HUES48 (cell line): ENCODE measurements around the gene CCHCR1.

Experiments used
- H3K27ac ChIP-seq: one replicate; pipeline ENCODE4 v1.7.0; 2013; ENCODE audit warnings: low read depth, low read length, inconsistent platforms
- H3K27me3 ChIP-seq: 2 replicates; pipeline ENCODE4 v1.6.1; 2013; ENCODE audit warnings: mild to moderate bottlenecking, low read length; ENCODE audit not compliant: control insufficient read depth, insufficient read depth
- H3K36me3 ChIP-seq: 2 replicates; pipeline ENCODE4 v1.6.1; 2013; ENCODE audit warnings: low read length; ENCODE audit not compliant: control insufficient read depth, insufficient read depth
- H3K4me1 ChIP-seq: 2 replicates; pipeline ENCODE4 v1.6.1; 2013; ENCODE audit warnings: mild to moderate bottlenecking, low read length; ENCODE audit not compliant: control insufficient read depth, insufficient read depth
- H3K4me3 ChIP-seq: 2 replicates; pipeline ENCODE4 v1.5.1; 2013; ENCODE audit warnings: mild to moderate bottlenecking, low read depth, low read length
- H3K9ac ChIP-seq: 2 replicates; pipeline ENCODE4 v1.6.1; 2013; ENCODE audit warnings: mild to moderate bottlenecking, low read depth, low read length, moderate library complexity
- H3K9me3 ChIP-seq: 2 replicates; pipeline ENCODE4 v1.6.1; 2013; ENCODE audit warnings: low read length; ENCODE audit not compliant: control insufficient read depth, insufficient read depth

CCHCR1 gene

DNA sequence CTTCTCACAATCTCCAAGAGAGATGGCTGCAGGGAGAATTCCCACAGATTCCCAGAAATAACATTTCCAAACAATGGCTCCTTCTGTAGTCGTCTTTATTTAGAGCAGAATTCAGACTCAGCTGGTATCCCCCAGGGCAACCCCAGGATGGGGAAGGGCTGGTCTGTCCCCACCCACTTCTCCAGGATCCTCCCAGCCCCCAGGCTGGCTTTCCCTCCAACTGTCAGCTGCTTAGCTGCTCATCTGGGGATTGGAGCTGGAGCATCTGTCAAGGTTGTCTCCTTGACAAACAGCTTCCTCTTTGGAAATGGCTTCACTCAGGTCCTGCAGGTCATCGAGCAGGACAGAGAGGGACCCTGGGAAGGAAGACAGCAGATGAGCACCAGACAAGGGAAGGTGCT lies 15.2 kb downstream of the CCHCR1 start:
- Histone ChIP-seq H3K9me3 (no peaks in the 10 kb centered on the region), H3K27ac (peak overlapping the region; percentile 26), H3K36me3 (peaks cover 48% of the 10 kb centered on the region), H3K27me3 (no peaks in the 10 kb centered on the region), H3K4me1 (peaks cover 19% of the 10 kb centered on the region; the same call in 1 of the 2 replicates), H3K9ac (no peak overlapping the region), H3K4me3 (no peak overlapping the region)

DNA sequence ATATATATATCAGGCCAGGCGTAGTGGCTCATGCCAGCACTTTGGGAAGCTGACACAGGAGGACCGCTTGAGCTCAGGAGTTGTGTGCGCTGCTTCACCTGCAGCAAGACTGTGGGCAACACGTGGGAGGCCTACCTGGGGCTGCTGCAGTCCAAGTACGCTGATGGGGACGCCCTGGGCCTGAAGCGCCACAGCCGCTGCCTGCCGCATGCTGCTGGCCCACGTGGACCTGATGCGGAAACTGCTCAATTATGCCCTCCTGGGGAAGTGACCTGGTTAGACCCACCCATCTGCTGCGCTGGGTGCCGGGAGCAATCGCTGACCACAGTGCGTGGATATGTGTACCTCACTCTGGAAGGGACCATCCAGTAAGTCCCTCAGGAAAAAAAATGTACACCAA lies 17.0 kb downstream of the CCHCR1 start:
- H3K36me3 ChIP-seq = peaks cover 38% of the 10 kb centered on the region
- H3K27me3 ChIP-seq = no peaks in the 10 kb centered on the region
- H3K9me3 ChIP-seq = no peaks in the 10 kb centered on the region
- no peak overlapping the region for H3K9ac ChIP-seq
- no peak overlapping the region for H3K27ac ChIP-seq
- no peak overlapping the region for H3K4me3 ChIP-seq
- peaks cover 19% of the 10 kb centered on the region; the same call in 1 of the 2 replicates for H3K4me1 ChIP-seq

DNA sequence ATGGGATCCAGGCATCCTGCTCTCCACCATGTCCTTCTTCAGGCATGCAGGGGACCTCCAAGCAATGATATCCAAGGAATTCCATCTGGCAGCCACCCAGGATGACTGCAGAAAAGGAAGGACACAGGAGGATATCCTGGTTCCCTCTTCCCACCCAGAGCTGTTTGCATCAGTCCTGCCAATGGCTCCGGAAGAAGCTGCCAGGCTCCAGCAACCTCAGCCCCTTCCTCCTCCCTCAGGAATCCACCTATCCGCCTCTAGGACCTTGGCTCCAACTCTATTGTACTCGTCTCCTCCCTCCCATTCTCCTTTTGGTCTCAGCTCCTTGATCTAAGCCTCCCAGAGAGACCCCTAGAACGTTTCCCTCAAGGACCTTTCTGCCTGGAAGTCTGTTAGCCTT lies 18.0 kb downstream of the CCHCR1 start:
- Histone ChIP-seq H3K4me1 (peaks cover 19% of the 10 kb centered on the region; the same call in 1 of the 2 replicates), H3K9me3 (no peaks in the 10 kb centered on the region), H3K9ac (no peak overlapping the region), H3K27me3 (no peaks in the 10 kb centered on the region), H3K36me3 (peaks cover 28% of the 10 kb centered on the region), H3K4me3 (no peak overlapping the region), H3K27ac (peak overlapping the region; percentile 16)

DNA sequence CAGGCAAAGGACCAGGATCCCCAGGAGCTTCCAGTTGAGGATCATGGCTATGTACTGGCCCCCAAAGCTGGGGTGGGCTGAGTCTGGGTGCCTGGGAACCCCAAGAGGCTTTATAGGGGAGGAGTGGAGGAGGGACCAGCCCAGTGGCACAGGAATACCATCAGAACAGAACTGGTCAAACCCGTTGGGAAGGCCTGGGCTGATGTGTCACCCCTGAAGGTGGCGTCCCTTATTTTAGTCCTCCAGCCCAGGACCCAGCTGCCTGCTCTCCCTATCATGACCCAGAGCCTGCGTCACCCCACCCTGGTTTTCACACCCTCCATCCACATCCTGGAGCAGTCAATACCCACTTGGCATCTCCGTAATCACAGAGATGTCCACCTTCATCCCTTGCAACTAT lies 18.6 kb downstream of the CCHCR1 start, which contains the start of gene PSORS1C2:
PSORS1C2 (minus strand) TSS at position 85 of the 400 bp plus-strand sequence; CDS start at position 45, 40 bp downstream.
- Histone ChIP-seq H3K9me3 (no peaks in the 10 kb centered on the region), H3K36me3 (peaks cover 22% of the 10 kb centered on the region), H3K4me1 (peaks cover 19% of the 10 kb centered on the region; the same call in 1 of the 2 replicates), H3K27ac (peak within 1 kb of the TSS; percentile 16), H3K27me3 (no peaks in the 10 kb centered on the region), H3K4me3 (no peak within 1 kb of the TSS), H3K9ac (no peak within 1 kb of the TSS)

DNA sequence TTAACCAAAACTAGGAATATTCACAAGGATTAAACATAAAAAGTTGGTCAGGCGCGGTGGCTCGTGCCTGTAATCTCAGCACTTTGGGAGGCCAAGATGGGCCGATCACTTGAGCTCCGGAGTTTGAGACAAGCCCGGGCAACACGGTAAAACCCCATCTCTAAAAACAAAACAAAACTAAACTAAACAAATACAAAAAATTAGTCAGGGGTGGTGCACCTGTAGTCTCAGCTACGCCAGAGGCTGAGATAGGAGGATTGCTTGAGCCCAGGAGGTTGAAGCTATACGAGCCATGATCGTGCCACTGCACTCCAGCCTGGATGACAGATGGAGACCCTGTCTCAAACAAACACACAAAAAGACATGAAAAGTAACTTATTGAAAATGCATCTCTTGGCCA lies 21.9 kb downstream of the CCHCR1 start:
- no peaks in the 10 kb centered on the region for H3K27me3 ChIP-seq
- no peak overlapping the region for H3K9ac ChIP-seq
- H3K27ac ChIP-seq = no peak overlapping the region
- H3K9me3 ChIP-seq = no peaks in the 10 kb centered on the region
- H3K4me3 ChIP-seq = no peak overlapping the region
- H3K36me3 ChIP-seq = no peaks in the 10 kb centered on the region
- H3K4me1 ChIP-seq = peaks cover 15% of the 10 kb centered on the region; the same call in 1 of the 2 replicates

DNA sequence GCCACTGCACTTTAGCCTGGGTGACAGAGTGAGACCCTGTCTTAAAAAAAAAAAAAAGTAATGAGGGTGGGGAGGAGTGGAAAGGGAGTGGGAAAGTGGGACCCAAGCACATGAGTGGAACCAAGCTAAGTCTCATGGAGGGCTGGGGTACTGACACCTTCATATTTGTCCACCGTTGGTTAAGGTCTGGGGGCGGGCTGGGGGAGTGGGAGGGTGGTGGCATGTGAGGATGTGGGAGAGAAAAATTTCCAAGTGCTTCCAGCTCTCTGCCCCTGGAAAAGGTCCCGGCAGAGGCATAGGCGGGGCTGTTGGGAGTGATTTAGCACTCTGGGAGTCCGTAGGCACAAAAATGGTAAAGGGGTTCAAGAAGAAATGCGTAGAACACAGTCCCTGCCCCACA lies 24.8 kb downstream of the CCHCR1 start:
- Histone ChIP-seq H3K4me3 (no peak overlapping the region), H3K4me1 (peaks cover 3% of the 10 kb centered on the region; the same call in 1 of the 2 replicates), H3K36me3 (no peaks in the 10 kb centered on the region), H3K9me3 (no peaks in the 10 kb centered on the region), H3K27me3 (no peaks in the 10 kb centered on the region), H3K9ac (no peak overlapping the region), H3K27ac (no peak overlapping the region)

DNA sequence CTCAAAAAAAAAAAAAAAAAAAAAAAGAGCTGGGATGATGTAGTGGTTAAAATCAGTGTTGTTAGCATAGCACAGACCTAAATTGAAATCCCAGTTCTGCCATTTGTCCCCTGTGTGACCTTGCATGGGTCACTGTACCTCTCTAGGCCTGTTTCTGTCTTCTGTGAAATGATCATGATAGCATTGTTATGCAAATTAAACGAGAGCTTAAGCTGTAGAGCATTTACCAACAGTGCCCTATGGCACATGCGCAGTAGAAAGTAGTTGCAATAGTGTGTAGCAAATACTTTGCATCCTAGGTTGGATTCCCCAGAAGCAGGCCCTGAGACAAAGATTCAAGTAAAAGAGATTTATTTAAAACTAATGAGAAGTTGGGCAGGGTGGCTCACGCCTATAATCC lies 26.0 kb downstream of the CCHCR1 start:
- Histone ChIP-seq H3K27me3 (no peaks in the 10 kb centered on the region), H3K27ac (no peak overlapping the region), H3K9ac (no peak overlapping the region), H3K4me1 (no peaks in the 10 kb centered on the region), H3K36me3 (no peaks in the 10 kb centered on the region), H3K4me3 (no peak overlapping the region), H3K9me3 (no peaks in the 10 kb centered on the region)

DNA sequence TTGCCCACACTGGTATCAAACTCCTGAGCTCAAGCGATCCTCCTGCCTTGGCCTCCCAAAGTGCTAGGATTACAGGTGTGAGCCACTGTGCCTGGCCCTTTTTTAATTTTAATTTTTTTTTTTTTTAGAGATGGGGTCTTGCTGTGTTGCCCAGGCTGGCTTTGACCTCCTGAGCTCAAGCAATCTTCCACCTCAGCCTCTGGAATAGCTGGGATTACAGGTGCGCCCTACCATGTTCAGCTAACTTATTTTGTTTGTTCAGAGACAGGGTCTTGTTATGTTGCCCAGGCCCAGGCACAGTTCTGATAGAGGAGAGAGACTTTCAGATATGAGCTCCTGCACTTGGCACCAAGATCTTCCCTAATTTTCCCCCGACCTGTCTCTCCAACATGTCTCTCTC lies 26.9 kb downstream of the CCHCR1 start:
- H3K4me3 ChIP-seq = no peak overlapping the region
- no peaks in the 10 kb centered on the region for H3K36me3 ChIP-seq
- H3K27me3 ChIP-seq = no peaks in the 10 kb centered on the region
- no peaks in the 10 kb centered on the region for H3K4me1 ChIP-seq
- no peaks in the 10 kb centered on the region for H3K9me3 ChIP-seq
- no peak overlapping the region for H3K27ac ChIP-seq
- no peak overlapping the region for H3K9ac ChIP-seq

DNA sequence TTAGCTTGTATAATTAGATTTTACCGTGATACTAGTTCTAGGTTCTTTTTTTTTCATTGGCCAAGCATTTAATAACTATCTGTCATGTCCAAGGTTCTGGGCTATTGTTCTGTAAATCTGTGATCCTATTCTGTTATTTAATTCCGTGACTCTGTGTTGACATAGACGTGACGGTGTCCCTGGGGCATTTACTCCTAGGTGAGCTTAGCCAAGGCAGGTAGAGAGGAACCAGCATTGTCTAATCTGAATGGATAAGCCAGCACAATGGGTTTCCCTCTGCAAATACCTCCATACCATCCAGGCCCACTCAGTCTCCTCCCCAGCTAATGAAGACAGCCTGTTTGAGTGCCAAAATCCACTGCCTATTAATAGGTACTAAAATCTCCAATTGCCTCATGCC lies 28.5 kb downstream of the CCHCR1 start:
- H3K9me3 ChIP-seq = no peaks in the 10 kb centered on the region
- no peaks in the 10 kb centered on the region for H3K36me3 ChIP-seq
- no peaks in the 10 kb centered on the region for H3K27me3 ChIP-seq
- H3K27ac ChIP-seq = no peak overlapping the region
- no peak overlapping the region for H3K4me3 ChIP-seq
- H3K9ac ChIP-seq = no peak overlapping the region
- peaks cover 4% of the 10 kb centered on the region; the same call in 1 of the 2 replicates for H3K4me1 ChIP-seq

DNA sequence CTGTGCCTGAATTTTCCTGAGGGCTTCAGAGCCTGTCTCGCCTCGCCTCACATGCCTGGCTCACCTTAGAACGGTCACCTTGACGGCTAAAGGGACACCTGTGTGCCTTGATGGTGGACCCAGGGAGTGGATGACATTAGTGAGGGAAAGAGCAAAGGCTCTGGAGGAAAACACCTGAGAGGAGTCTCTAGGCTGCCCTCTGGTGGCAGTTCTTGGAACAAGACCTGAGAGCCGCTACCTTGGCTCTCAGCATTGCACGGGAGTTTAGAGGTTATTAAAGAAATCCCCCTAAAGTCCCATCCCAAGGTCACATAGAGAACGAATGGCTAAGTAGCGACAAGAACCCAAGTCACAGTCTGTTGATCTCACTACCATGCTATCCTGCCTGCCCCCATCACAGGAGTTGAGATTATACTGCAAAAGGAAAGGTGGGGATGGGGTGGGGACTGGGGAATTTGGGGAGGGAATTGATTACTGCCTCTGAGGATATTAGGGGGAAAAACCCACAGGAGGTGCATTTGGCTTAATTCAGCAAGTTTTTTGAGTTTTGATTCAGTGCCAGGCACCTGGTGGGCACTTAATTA lies 29.4 kb downstream of the CCHCR1 start:
- no peak overlapping the region for H3K9ac ChIP-seq
- H3K9me3 ChIP-seq = no peaks in the 10 kb centered on the region
- no peak overlapping the region for H3K27ac ChIP-seq
- H3K27me3 ChIP-seq = no peaks in the 10 kb centered on the region
- H3K4me3 ChIP-seq = no peak overlapping the region
- H3K4me1 ChIP-seq = peaks cover 4% of the 10 kb centered on the region; the same call in 1 of the 2 replicates
- no peaks in the 10 kb centered on the region for H3K36me3 ChIP-seq

DNA sequence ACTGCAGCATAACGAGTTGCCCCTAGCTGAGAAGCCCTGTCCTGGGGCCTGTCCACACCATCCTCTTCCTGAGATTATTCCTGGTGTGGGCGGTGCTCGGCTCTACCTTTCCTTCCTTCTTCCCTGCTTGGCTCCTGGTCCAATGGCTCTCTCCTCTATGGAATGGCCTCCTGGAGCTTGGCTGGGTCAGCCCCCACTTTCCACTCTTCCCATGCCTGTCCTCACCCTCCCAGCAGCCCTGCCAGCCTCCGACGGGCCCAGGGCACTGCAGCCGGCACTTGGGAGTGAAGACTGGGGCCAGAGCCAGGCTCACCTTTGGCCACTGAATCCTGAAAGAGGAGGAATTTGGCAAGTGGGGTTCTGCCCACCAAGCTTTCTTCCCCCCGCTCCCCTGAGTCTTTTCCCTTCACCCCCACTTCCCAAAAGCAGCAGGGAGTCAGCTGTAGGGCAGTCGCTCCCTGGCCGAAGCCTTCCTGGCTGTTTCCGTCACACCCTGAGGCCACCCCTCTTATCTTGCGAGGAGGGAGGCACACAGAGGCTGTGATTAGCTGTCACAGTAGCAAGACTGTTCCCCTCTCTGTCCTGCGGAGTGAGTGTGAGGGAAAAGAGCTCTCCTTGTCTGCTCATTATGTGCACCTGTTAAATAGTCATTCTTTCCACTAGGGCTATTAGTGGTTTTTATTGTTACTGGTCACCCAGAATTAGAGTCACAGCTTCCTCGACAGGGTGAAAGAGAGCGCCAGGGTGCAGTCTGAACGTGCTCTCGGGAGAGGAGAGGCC lies 31.0 kb downstream of the CCHCR1 start:
- peaks cover 4% of the 10 kb centered on the region; the same call in 1 of the 2 replicates for H3K4me1 ChIP-seq
- no peak overlapping the region for H3K4me3 ChIP-seq
- no peaks in the 10 kb centered on the region for H3K9me3 ChIP-seq
- H3K27ac ChIP-seq = no peak overlapping the region
- H3K9ac ChIP-seq = no peak overlapping the region
- no peaks in the 10 kb centered on the region for H3K27me3 ChIP-seq
- H3K36me3 ChIP-seq = no peaks in the 10 kb centered on the region
